Ecto neural progenitor cell (in vitro differentiated cells): ENCODE results near the gene PPP2R3A.
"Not testable (repeated sequence)": the region's sequence is repeated elsewhere in the genome, so short reads cannot be mapped to it uniquely, and the experiment has no call there.

Experiments
- DNase-seq: peaks from one replicate; pipeline ENCODE4 v3.0.0-alpha.2; 2018; ENCODE audit warnings: low spot score

PPP2R3A gene

DNA sequence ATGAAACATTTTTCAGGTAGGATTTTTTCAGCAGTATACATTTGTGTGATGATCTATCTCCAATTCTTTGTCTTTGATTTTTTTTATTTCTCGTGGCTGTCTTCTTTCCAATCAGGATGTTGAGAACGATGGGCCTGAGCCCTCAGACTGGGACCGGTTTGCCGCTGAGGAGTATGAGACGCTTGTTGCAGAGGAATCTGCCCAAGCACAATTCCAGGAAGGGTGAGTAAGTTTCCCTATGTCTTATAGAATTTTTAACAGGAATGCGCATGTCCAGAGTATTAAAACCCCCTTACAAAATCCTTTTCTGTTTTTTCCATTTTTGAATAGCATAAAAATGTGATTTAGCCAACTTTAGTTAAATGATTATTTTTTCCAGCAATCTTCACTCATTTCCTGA lies 140.6 kb downstream of the PPP2R3A start:
- DNase-seq: no peak

GRCh38 chr3:136109499-136109898 lies 144.0 kb downstream of the PPP2R3A start:
- no peak for DNase-seq

- no peak for DNase-seq
Measured at GRCh38 chr3:136110481-136110880, 145.0 kb downstream of the PPP2R3A start.

DNA sequence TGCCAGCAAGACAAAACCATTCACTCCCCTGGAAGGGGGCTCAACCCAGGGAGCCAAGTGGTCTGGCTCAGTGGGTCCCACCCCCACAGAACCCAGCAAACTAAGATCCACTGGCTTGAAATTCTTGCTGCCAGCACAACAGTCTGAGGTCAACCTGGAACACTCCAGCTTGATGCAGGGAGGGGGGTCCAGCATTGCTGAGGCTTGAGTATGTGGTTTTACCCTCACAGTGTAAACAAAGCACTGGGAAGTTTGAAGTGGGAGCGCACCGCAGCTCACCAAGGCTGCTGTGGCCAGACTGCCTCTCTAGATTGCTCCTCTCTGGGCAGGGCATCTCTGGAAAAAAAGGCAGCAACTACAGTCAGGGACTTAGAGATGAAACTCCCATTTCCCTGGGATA lies 148.9 kb downstream of the PPP2R3A start:
- DNase-seq: no peak

DNA sequence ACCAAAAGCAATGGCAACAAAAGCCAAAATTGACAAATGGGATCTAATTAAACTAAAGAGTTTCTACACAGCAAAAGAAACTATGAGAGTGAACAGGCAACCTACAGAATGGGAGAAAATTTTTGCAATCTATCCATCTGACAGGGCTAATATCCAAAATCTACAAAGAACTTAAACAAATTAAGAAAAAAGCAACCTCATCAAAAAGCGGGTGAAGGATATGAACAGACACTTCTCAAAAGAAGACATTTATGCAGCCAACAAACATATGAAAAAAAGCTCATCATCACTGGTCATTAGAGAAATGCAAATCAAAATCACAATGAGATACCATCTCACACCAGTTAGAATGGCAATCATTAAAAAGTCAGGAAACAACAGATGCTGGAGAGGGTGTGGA lies 153.8 kb downstream of the PPP2R3A start:
- not testable (repeated sequence) for DNase-seq

- DNase-seq: not testable (repeated sequence)
Measured at GRCh38 chr3:136119783-136120182, 154.3 kb downstream of the PPP2R3A start.

DNA sequence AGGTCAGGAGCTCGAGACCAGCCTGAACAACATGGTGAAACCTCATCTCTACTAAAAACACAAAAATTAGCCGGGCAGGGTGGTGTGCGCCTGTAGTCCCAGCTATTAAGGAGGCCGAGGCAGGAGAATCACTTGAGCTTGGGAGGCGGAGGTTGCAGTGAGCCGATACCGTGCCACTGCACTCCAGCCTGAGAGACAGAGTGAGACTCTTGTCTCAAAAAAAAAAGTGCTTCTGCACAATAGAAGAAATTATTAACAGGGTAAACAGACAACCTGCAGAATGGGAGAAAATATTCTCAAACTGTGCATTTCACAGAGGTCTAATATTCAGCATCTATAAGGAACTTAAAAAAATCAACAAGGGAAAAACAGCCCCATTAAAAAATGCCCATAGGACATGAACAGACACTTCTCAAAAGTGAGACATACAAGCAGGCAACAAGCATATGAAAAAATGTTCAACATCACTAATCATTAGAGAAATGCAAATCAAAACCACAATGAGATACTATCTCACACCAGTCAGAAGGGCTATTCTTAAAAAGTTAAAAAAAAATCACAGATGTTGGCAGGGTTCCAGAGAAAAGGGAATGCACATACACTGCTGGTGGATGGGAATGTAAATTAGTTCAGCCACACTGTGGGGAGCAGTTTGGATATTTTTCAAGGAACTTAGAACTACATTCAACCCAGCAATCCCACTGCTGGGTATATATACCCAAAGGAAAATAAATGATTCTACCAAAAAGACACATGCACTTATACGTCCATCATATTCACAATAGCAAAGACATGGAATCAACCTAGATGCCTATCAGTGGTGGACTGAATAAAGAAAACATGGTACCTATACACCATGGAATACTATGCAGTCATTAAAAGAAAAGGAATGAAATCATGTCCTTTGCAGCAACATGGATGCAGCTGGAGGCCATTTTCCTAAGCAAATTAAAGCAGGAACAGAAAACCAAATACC lies 155.1 kb downstream of the PPP2R3A start:
- DNase-seq: no peak

DNA sequence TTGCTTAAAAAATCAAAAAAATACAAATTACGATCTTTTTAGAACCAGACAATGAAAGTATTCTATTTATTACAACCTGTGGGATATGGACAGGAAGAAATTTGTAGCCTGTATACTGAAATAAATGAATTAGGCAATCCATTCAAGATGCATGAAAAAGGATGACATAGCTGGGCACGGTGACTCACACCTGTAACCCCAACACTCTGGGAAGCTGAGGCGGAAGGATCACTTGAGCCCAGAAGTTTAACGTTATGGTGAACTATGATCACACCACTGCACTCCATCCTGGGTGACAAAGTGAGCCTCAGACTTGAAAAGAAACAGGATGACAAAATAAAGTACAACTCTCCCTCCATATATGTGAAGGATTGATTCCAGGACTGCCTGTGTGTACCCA lies 156.5 kb downstream of the PPP2R3A start:
- no peak for DNase-seq

DNA sequence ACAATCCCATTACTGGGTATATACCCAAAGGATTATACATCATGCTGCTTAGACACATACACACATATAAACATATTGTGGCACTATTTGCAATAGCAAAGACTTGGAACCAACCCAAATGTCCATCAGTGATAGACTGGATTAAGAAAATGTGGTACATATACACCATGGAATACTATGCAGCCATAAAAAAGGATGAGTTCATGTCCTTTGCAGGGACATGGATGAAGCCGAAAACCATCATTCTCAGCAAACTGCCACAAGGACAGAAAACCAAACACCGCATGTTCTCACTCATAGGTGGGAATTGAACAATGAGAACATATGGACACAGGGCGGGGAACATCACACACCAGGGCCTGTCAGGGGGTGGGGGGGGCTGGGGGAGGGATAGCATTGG lies 166.1 kb downstream of the PPP2R3A start:
- DNase-seq: not testable (repeated sequence)

GRCh38 chr3:136134091-136134490 lies 168.6 kb downstream of the PPP2R3A start:
- no peak for DNase-seq

DNA sequence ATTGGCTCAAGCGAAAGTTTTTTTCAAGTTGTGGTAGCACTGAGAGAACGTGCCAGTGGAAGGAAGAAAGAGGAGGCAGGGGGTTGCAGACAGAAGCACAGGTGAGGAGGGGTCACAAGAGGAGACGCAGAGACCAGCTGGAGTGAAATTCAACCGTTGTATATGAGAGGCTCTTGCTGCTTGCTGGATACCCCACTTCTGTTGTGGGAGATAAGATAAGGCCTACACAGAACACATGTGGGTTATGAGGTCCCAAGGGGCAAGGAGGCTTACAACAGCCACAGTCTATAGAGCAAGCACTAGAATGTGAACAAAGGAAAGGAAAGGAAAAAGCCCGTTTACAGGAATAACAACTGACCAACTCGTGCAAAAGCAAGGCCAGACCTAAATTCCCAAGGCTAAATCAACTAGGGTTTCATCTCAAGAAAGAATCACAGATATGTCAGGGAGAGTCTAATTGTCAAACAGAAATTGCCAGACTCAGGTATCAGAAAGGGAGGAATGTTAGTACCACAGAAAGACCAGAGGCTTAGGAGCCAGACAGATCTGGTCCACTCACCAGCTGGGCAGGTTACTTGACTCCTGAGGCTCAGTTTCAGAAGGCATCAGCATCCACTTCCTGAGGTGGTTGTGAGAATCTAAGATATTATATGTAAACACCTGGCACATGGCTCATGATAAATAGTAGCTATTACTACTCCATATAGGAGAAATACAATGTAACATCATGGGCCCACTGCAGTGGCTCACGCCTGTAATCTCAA lies 169.7 kb downstream of the PPP2R3A start:
- no peak for DNase-seq

DNA sequence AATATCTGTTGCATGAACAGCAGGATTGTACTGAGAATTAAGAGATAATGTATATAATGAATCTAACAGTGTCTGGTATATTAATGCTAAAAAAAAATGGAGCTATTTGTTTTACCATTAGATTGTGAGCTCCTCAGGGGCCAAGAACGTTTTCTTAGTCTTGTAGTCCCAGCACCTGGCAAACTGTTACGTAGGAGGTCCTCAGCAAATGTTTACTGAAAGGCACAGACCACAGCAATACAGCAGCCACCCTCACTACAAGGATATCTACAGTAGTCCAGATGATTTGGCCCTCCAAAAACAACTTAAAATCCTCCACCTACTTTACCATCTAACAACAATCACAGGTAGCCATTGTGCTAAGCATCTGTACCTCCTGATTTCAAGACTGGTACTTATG lies 170.9 kb downstream of the PPP2R3A start:
- no peak for DNase-seq

GRCh38 chr3:136141291-136141785 lies 175.8 kb downstream of the PPP2R3A start:
- no peak for DNase-seq

- no peak for DNase-seq
Measured at GRCh38 chr3:136141891-136142290, 176.4 kb downstream of the PPP2R3A start.

DNA sequence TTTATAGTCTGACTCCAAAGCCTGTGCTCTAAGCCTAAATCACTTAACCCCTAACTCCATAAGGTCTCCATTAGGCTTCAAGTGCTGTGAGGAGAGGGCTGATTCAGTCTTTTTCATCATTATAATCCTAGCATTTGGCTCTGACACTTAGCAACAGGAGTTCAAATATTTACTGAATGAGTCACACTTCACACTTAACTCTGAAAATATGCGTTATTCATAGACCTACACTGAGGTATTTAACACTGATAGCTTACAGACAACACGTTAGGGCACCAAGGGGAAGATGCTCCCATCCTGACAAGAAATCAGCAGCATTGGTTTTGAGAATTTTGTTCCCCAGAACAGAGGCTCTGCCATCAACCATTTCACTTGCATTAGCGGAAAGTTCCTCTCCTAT lies 177.1 kb downstream of the PPP2R3A start:
- DNase-seq: no peak

- DNase-seq: not testable (repeated sequence)
Measured at GRCh38 chr3:136144397-136144796, 178.9 kb downstream of the PPP2R3A start.

GRCh38 chr3:136146981-136147729 lies 181.6 kb downstream of the PPP2R3A start:
- no peak for DNase-seq

- no peak for DNase-seq
Measured at GRCh38 chr3:136149667-136150066, 184.1 kb downstream of the PPP2R3A start.

DNA sequence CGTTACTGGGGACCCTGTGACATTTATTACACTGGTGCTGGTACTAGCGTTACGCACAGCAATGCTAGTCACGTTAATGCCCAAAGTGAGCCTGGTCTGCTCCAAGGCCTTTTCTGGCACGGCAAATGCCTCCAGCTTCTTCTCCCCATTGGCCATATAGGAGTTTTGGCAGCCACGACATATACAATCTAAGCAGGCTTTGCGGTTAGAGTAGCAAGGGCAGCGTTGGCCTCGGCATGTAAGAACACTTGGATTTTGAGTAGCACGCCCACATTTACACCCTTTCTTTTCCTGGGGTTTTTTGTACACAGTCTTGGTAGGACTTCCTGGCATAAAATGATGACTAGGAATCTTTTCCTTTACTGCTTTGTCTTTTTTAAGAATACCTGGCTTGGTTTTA lies 185.7 kb downstream of the PPP2R3A start:
- DNase-seq: no peak

GRCh38 chr3:136152176-136152843 lies 186.8 kb downstream of the PPP2R3A start:
- DNase-seq: no peak

DNA sequence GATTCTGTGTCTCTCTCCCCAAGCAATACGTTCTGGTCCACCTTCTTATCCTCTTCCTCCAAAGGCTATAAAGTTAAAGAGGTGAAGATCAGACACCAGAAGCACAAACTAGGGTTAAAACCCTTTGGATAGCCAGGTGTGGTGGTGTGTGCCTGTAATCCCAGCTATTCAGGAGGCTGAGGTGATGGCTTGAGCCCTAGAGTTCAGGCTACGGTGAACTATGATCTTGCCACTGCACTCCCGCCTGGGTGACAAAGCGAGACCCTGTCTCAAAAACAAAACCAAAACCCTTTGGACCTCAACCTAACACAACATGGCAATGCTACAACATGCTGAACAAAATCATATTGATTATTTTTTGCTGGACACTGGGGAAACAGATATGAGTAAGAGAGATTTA lies 187.4 kb downstream of the PPP2R3A start:
- no peak for DNase-seq

DNA sequence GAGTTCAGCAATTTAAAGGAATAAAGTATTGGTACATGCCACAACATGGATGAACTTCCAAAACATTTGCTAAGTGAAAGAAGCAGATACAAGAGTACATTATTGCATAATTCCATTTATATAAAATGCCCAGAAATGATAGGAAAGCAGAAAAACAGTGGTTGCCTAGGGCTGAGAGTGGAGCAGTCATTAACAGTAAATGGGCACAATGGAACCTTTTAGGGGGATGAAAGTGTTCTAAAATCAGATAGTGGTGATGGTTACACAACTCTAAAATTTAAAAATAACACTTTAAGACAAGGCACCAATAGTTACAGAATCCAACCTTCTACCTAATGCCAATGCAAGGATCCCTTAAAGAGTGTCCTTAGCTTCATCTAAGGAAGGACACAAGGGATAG lies 196.0 kb downstream of the PPP2R3A start:
- DNase-seq: no peak
